H9 (cell line): ENCODE data around the gene FAM9C. TPM values are rescaled to one million over a fixed set of nuclear protein-coding genes. Genes with fewer than 3 reads are reported as not detected.

Experiments
- DNase-seq: peaks from one replicate; pipeline ENCODE4 v3.0.0-alpha.2; 2017
- H2AFZ ChIP-seq: one replicate; pipeline ENCODE4 v1.6.1; 2013; ENCODE audit warnings: mild to moderate bottlenecking, low read length, control low read depth, moderate library complexity
- H2AK5ac ChIP-seq: 2 replicates; pipeline ENCODE4 v1.6.1; 2013; ENCODE audit warnings: low read length, control low read depth, mixed read lengths; ENCODE audit not compliant: insufficient read length
- H2BK120ac ChIP-seq: one replicate; pipeline ENCODE4 v1.6.1; 2013; ENCODE audit warnings: low read depth, mild to moderate bottlenecking, low read length, control low read depth, inconsistent platforms; ENCODE audit not compliant: poor library complexity, severe bottlenecking
- H2BK12ac ChIP-seq: 2 replicates; pipeline ENCODE4 v1.6.1; 2013; ENCODE audit warnings: low read length, control low read depth, mixed read lengths, low read depth; ENCODE audit not compliant: insufficient read length
- H2BK15ac ChIP-seq: 2 replicates; pipeline ENCODE4 v1.6.1; 2013; ENCODE audit warnings: low read depth, low read length, control low read depth
- H2BK20ac ChIP-seq: one replicate; pipeline ENCODE4 v1.6.1; 2013; ENCODE audit warnings: low read depth, mild to moderate bottlenecking, low read length, control low read depth, inconsistent platforms; ENCODE audit not compliant: poor library complexity, severe bottlenecking
- H2BK5ac ChIP-seq: 2 replicates; pipeline ENCODE4 v1.6.1; 2013; ENCODE audit warnings: low read length, control low read depth, mixed read lengths; ENCODE audit not compliant: insufficient read length
- H3K14ac ChIP-seq: 2 replicates; pipeline ENCODE4 v1.6.1; 2013; ENCODE audit warnings: low read length, control low read depth; ENCODE audit not compliant: insufficient read depth
- H3K18ac ChIP-seq: 2 replicates; pipeline ENCODE4 v1.6.1; 2013; ENCODE audit warnings: low read depth, mild to moderate bottlenecking, mixed read lengths, low read length, control low read depth; ENCODE audit not compliant: insufficient read length
- H3K23ac ChIP-seq: 2 replicates; pipeline ENCODE4 v1.6.1; 2013; ENCODE audit warnings: low read length, control low read depth, mixed read lengths, low read depth; ENCODE audit not compliant: insufficient read length
- H3K23me2 ChIP-seq: 2 replicates; pipeline ENCODE4 v1.6.1; 2013; ENCODE audit warnings: low read depth, mild to moderate bottlenecking, mixed read lengths, low read length, control low read depth; ENCODE audit not compliant: insufficient read length, poor library complexity, severe bottlenecking
- H3K27ac ChIP-seq: 2 replicates; pipeline ENCODE4 v1.5.1; 2013; ENCODE audit warnings: low read length, control low read depth, mixed read lengths, low read depth; ENCODE audit not compliant: insufficient read length
- H3K27me3 ChIP-seq: 2 replicates; pipeline ENCODE4 v1.6.1; 2013; ENCODE audit warnings: low read length, control low read depth, inconsistent platforms; ENCODE audit not compliant: insufficient read depth
- H3K4ac ChIP-seq: 2 replicates; pipeline ENCODE4 v1.6.1; 2013; ENCODE audit warnings: low read depth, mild to moderate bottlenecking, control low read depth, inconsistent platforms, low read length, moderate library complexity
- H3K4me1 ChIP-seq: 2 replicates; pipeline ENCODE4 v1.6.1; 2013; ENCODE audit warnings: low read length, control low read depth, inconsistent platforms; ENCODE audit not compliant: insufficient read depth
- H3K4me2 ChIP-seq: 2 replicates; pipeline ENCODE4 v1.6.1; 2013; ENCODE audit warnings: low read length, control low read depth, mixed read lengths; ENCODE audit not compliant: insufficient read length, insufficient read depth
- H3K56ac ChIP-seq: 2 replicates; pipeline ENCODE4 v1.6.1; 2013; ENCODE audit warnings: low read depth, mild to moderate bottlenecking, mixed read lengths, low read length, control low read depth; ENCODE audit not compliant: insufficient read length
- H3K79me1 ChIP-seq: 2 replicates; pipeline ENCODE4 v1.6.1; 2013; ENCODE audit warnings: low read depth, mild to moderate bottlenecking, moderate library complexity, low read length, control low read depth, inconsistent platforms; ENCODE audit not compliant: insufficient read depth, poor library complexity, severe bottlenecking
- H3K79me2 ChIP-seq: 2 replicates; pipeline ENCODE4 v1.6.1; 2013; ENCODE audit warnings: low read length, control low read depth, inconsistent platforms; ENCODE audit not compliant: insufficient read depth
- H3K9ac ChIP-seq: 2 replicates; pipeline ENCODE4 v1.6.1; 2013; ENCODE audit warnings: low read length, control low read depth, mixed read lengths; ENCODE audit not compliant: insufficient read length; ENCODE audit errors: extremely low read depth
- H3K9me3 ChIP-seq: one replicate; pipeline ENCODE4 v1.6.1; 2013; ENCODE audit warnings: low read depth, low read length, inconsistent platforms; ENCODE audit not compliant: control insufficient read depth
- H3T11ph ChIP-seq: one replicate; pipeline ENCODE4 v1.6.1; 2013; ENCODE audit warnings: mild to moderate bottlenecking, low read length, control low read depth, inconsistent platforms
- H4K20me1 ChIP-seq: one replicate; pipeline ENCODE4 v1.6.1; 2013; ENCODE audit not compliant: control insufficient read depth, insufficient read length, insufficient read depth
- H4K5ac ChIP-seq: 2 replicates; pipeline ENCODE4 v1.6.1; 2013; ENCODE audit warnings: low read depth, mild to moderate bottlenecking, mixed read lengths, low read length, control low read depth; ENCODE audit not compliant: insufficient read length
- H4K8ac ChIP-seq: replicated peaks from 2 replicates; pipeline ENCODE4 v1.6.1; 2013; ENCODE audit warnings: low read length, control low read depth, mixed read lengths, low read depth; ENCODE audit not compliant: insufficient read length
- H4K91ac ChIP-seq: 2 replicates; pipeline ENCODE4 v1.6.1; 2013; ENCODE audit warnings: low read depth, mild to moderate bottlenecking, moderate library complexity, mixed read lengths, low read length, control low read depth; ENCODE audit not compliant: insufficient read length
- H3K27ac Mint-ChIP-seq, 3 experiments: 2 replicates in 2 of 3; 3 replicates in 1 of 3; pipeline ENCODE4 v1.8.0; 2020 to 2021; ENCODE audit warnings: mixed read lengths in 3 of 3, mild to moderate bottlenecking in 1 of 3, moderate library complexity in 1 of 3
- H3K27me3 Mint-ChIP-seq: 2 replicates; pipeline ENCODE4 v1.8.0; 2021; ENCODE audit warnings: low read depth, mild to moderate bottlenecking, moderate library complexity, mixed read lengths
- H3K36me3 Mint-ChIP-seq, 3 experiments: 2 replicates in 2 of 3; 3 replicates in 1 of 3; pipeline ENCODE4 v1.8.0; 2020 to 2021; ENCODE audit warnings: low read depth in 3 of 3, mixed read lengths in 3 of 3; ENCODE audit not compliant: insufficient read depth in 1 of 3
- H3K4me1 Mint-ChIP-seq, 2 experiments: 2 replicates each; pipeline ENCODE4 v1.8.0; 2020; ENCODE audit warnings: mixed read lengths in 2 of 2
- H3K4me3 Mint-ChIP-seq, 2 experiments: 2 replicates in 1 of 2; 3 replicates in 1 of 2; pipeline ENCODE4 v1.8.0; 2020 to 2021; ENCODE audit warnings: mild to moderate bottlenecking in 2 of 2, mixed read lengths in 2 of 2, moderate library complexity in 1 of 2
- H3K9me3 Mint-ChIP-seq, 2 experiments: 2 replicates in 1 of 2; 3 replicates in 1 of 2; pipeline ENCODE4 v1.8.0; 2020; ENCODE audit warnings: mild to moderate bottlenecking in 2 of 2, mixed read lengths in 2 of 2, moderate library complexity in 1 of 2
- CTCF ChIP-seq: fragments of 200-600 bp; sonication (generic); conservative IDR thresholded peaks from 3 replicates; pipeline ENCODE4 v1.8.0; 2021; ENCODE audit warnings: antibody characterized with exemption, mild to moderate bottlenecking
- WGBS: extraction: QIAGEN DNeasy Blood & Tissue Kit; methylation state at CpG from one replicate; pipeline ENCODE4 v1.1.7; 2013; ENCODE audit warnings: missing lambda C conversion rate, low lambda C conversion rate, mixed read lengths; ENCODE audit not compliant: insufficient read length; ENCODE audit errors: extremely low coverage; 5-methylcytosine and 5-hydroxymethylcytosine counted together
- total RNA-seq: library from RNA; stranded (reverse); gene quantifications from 2 replicates; pipeline ENCODE4 v1.2.1, GENCODE V29; 2021

FAM9C gene
- total RNA-seq, 1 experiment from 2014 or later = not detected

- Histone ChIP-seq H3K14ac (no peak overlapping the region), H4K20me1 (no peaks in the 10 kb centered on the region), H4K8ac (no peak overlapping the region), H3K79me2 (no peaks in the 10 kb centered on the region), H4K5ac (no peak overlapping the region), H3K23ac (no peak overlapping the region), H2BK12ac (no peak overlapping the region), H3K9me3 (peaks cover 7% of the 10 kb centered on the region), H2BK20ac (no peak overlapping the region), H3K27me3 (no peaks in the 10 kb centered on the region), H4K91ac (no peak overlapping the region), H3K18ac (no peak overlapping the region), H2BK15ac (no peak overlapping the region), H3K56ac (no peak overlapping the region), H3K9ac (no peak overlapping the region), H3K4ac (no peak overlapping the region), H2AFZ (no peak overlapping the region), H2BK5ac (no peak overlapping the region), H3K23me2 (no peaks in the 10 kb centered on the region), H2BK120ac (no peak overlapping the region), H3K4me1 (no peaks in the 10 kb centered on the region), H3K4me2 (no peak overlapping the region), H2AK5ac (no peak overlapping the region), H3K27ac (no peak overlapping the region), H3K79me1 (no peaks in the 10 kb centered on the region), H3T11ph (no peak overlapping the region)
- Mint-ChIP-seq H3K27me3 (peaks cover 4% of the 10 kb centered on the region), H3K9me3 (peaks cover 70 to 72% of the 10 kb centered on the region in 2 experiments), H3K4me1 (no peaks in the 10 kb centered on the region), H3K27ac (no peak overlapping the region), H3K36me3 (peaks cover 15 to 27% (median 21%) of the 10 kb centered on the region in 3 experiments), H3K4me3 (no peak overlapping the region)
- no peak for DNase-seq
- TF ChIP-seq CTCF = no peak
- no CpG with 5 or more reads among the region's 1 CpG for WGBS
These were observed 23.4 kb upstream of the FAM9C start for GRCh38 chrX:13067773-13068172.
